Cardiac fibroblast (primary cell): ENCODE data around the gene ESPNL.

Source experiments
- DNase-seq, 2 donors: peaks; one replicate each; pipeline versions ENCODE4 v3.0.0 to v3.0.0-alpha.2; 2010; ENCODE audit warnings: low read depth in 2 of 2
- H3K4me3 ChIP-seq, 2 donors: replicated peaks in 1 of 2; 1 replicate in 1 of 2; 2 replicates in 1 of 2; pipeline ENCODE4 v1.5.1; 2011; ENCODE audit warnings: low read depth in 2 of 2, low read length in 2 of 2, mild to moderate bottlenecking in 2 of 2, moderate library complexity in 1 of 2
- CTCF ChIP-seq: IDR thresholded peaks from one replicate; pipeline ENCODE4 v1.5.1; 2011; ENCODE audit warnings: low read depth, mild to moderate bottlenecking, low read length, inconsistent platforms

The ESPNL gene

GRCh38 chr2:238159071-238159539, 59.0 kb downstream of the ESPNL start:
- no peak for DNase-seq
- peak overlapping the region in 1 of 2 donors; percentile 48 for H3K4me3 ChIP-seq
- no peak for TF ChIP-seq CTCF

- no peak for TF ChIP-seq CTCF
- peak overlapping the region in 1 of 2 donors; percentile 48 for H3K4me3 ChIP-seq
These were observed 59.6 kb downstream of the ESPNL start for GRCh38 chr2:238159661-238160205.

GRCh38 chr2:238160206-238161129, 60.3 kb downstream of the ESPNL start:
- TF ChIP-seq CTCF, result peak; percentile 26
- H3K4me3 ChIP-seq, result no peak overlapping the region
- DNase-seq, result peak; percentile 59 to 74

More at GRCh38 chr2:238159661-238160205, 59.6 kb downstream of the ESPNL start:
- no peak for DNase-seq

GRCh38 chr2:238161291-238162051, 61.3 kb downstream of the ESPNL start:
- no peak for DNase-seq
- no peak overlapping the region for H3K4me3 ChIP-seq
- TF ChIP-seq CTCF, result no peak

- H3K4me3 ChIP-seq, result no peak overlapping the region
- DNase-seq, result no peak
- TF ChIP-seq CTCF, result no peak
These were observed 62.2 kb downstream of the ESPNL start for GRCh38 chr2:238162251-238162845.

- peak in 1 of 2 donors; percentile 43 for DNase-seq
- no peak for TF ChIP-seq CTCF
- no peak overlapping the region for H3K4me3 ChIP-seq
These were observed 62.8 kb downstream of the ESPNL start for GRCh38 chr2:238162846-238163441.
